ENCODE measurements around the gene EEF1A2. TPM values are rescaled to one million over a fixed set of nuclear protein-coding genes. Genes with fewer than 3 reads are reported as not detected.

Gene EEF1A2
- total and polyA plus RNA-seq, 7 experiments from 2014 or later: 0.08 to 1.5 (median 0.53) TPM; not detected in 2

- peaks cover 0 to 2% (median 0%) of the 10 kb centered on the region in 5 donors for H3K36me3 Mint-ChIP-seq
- ChIA-PET POLR2A (interaction anchor here (1.0 to 3.9 kb wide), 2 partner anchors 10 to 38 kb away, joined by 3 to 32 read pairs; partner anchors contain the start of gene PPDPF), CTCF (no interaction called here)
- no peak overlapping the region for H3K4me3 Mint-ChIP-seq
- intact Hi-C loops (cut with micrococcal nuclease): loop anchor here in 1 of 2 donors (10.0 kb wide), 1 partner anchor 535 kb away; the partner anchor contains the start of gene TCEA2
- H3K27me3 ChIP-seq (ENCODE audit: control insufficient read depth in 2 of 2, insufficient read depth in 2 of 2, low read length in 2 of 2): no peaks in the 10 kb centered on the region
- DNase-seq (no peak), ATAC-seq (no peak)
- no peak overlapping the region for H3K27ac ChIP-seq (ENCODE audit: low read depth, low read length)
- H3K9me3 Mint-ChIP-seq: peaks cover 0 to 2% (median 0%) of the 10 kb centered on the region in 11 donors
- peaks cover 0 to 6% (median 4%) of the 10 kb centered on the region in 7 donors for H3K4me1 Mint-ChIP-seq
- no peaks in the 10 kb centered on the region for H3K4me1 ChIP-seq (ENCODE audit: control insufficient read depth in 2 of 2, insufficient read depth in 2 of 2, low read length in 2 of 2)
- no peak overlapping the region for H3K4me3 ChIP-seq (ENCODE audit: low read length)
- no peaks in the 10 kb centered on the region for H3K9me3 ChIP-seq (ENCODE audit: control insufficient read depth in 2 of 3, low read length in 3 of 3)
- no peaks in the 10 kb centered on the region for H3K36me3 ChIP-seq (ENCODE audit: control insufficient read depth in 2 of 3, insufficient read depth in 3 of 3, low read length in 3 of 3)
- H3K27me3 Mint-ChIP-seq: no peaks in the 10 kb centered on the region
- no peak overlapping the region for H3K27ac Mint-ChIP-seq
Observed at GRCh38 chr20:63529861-63530787, 31.2 kb upstream of the EEF1A2 start.

DNA sequence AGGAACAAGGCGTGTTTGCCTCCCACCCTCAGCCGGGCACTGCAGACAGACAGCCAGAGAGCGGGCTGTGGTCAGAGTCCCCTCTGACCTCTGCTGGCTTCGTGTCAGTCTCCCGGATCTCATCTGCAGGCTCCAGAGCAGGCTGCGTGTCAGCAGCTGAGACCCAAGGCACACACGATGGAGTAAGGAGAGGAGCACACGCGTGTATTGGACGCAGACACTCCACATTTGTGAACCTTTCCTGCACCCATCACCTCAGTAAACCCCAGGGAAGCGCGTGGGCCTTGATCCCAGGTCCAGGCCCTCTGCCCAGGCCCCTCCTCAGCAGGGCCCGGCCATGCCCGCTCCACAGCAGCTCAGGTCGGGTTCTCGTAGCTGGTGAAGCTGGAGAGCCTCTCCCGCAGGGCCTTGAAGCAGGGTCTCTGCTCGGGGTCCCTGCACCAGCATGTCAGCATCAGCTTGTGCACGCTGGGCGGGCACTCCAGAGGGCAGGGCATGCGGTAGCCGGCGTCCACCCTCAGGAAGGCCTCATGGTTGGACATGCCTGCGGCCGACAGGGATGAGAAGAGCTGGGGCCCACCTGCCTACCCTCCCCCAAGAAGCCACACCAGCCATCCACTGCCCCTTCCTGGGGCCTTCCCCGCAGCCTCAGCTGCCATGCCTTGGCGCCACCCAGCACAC, 30.4 kb upstream of the EEF1A2 start:
- H3K36me3 Mint-ChIP-seq: peaks cover 0 to 3% (median 0%) of the 10 kb centered on the region in 5 donors
- peak overlapping the region in 3 of 9 donors; percentile 59 to 76 (median 62) for H3K27ac Mint-ChIP-seq
- peak overlapping the region in 1 of 10 donors; percentile 42 for H3K4me3 Mint-ChIP-seq
- no peaks in the 10 kb centered on the region for H3K4me1 ChIP-seq (ENCODE audit: control insufficient read depth in 2 of 2, insufficient read depth in 2 of 2, low read length in 2 of 2)
- no peak overlapping the region for H3K27ac ChIP-seq (ENCODE audit: low read depth, low read length)
- H3K4me1 Mint-ChIP-seq: peaks cover 0 to 6% (median 4%) of the 10 kb centered on the region in 7 donors
- H3K4me3 ChIP-seq (ENCODE audit: low read length): no peak overlapping the region
- CTCF ChIA-PET: no interaction called here
- POLR2A ChIA-PET: interaction anchor here (0.7 to 3.9 kb wide), 3 partner anchors 10 to 38 kb away, joined by 3 to 32 read pairs (median 4); partner anchors contain the start of gene PPDPF
- peaks cover 0 to 2% (median 0%) of the 10 kb centered on the region in 11 donors for H3K9me3 Mint-ChIP-seq
- H3K36me3 ChIP-seq (ENCODE audit: control insufficient read depth in 2 of 3, insufficient read depth in 3 of 3, low read length in 3 of 3): no peaks in the 10 kb centered on the region
- intact Hi-C loops (cut with micrococcal nuclease): no loop called here
- H3K9me3 ChIP-seq (ENCODE audit: control insufficient read depth in 2 of 3, low read length in 3 of 3): no peaks in the 10 kb centered on the region
- H3K27me3 Mint-ChIP-seq: no peaks in the 10 kb centered on the region
- H3K27me3 ChIP-seq (ENCODE audit: control insufficient read depth in 2 of 2, insufficient read depth in 2 of 2, low read length in 2 of 2): no peaks in the 10 kb centered on the region
- DNase-seq: no peak
- ATAC-seq: no peak

DNA sequence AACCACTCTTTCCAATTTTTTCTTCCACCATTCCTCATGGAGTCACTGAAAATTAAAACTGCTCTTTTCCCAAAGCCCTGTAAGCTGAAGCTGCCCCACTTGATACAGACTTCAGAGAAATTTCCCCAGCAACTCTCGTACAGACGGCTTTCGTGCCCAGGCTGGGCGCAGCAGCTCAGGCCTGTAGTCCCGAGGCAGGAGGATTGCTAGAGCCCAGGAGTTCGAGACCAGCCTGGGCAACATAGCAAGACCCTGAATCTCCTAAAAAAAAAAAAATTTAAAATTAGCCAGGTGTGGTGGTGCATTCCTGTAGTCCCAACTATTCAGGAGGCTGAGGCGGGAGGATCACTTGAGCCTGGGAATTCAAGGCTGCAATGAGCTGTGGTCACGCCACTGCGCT, 28.3 kb upstream of the EEF1A2 start:
- intact Hi-C loops (cut with micrococcal nuclease): no loop called here
- Histone ChIP-seq H3K4me1 (ENCODE audit: control insufficient read depth in 2 of 2, insufficient read depth in 2 of 2, low read length in 2 of 2) (peaks cover 4 to 6% of the 10 kb centered on the region in 2 donors), H3K36me3 (ENCODE audit: control insufficient read depth in 2 of 3, insufficient read depth in 3 of 3, low read length in 3 of 3) (peaks cover 0 to 15% (median 5%) of the 10 kb centered on the region in 3 experiments), H3K27me3 (ENCODE audit: control insufficient read depth in 2 of 2, insufficient read depth in 2 of 2, low read length in 2 of 2) (no peaks in the 10 kb centered on the region), H3K27ac (ENCODE audit: low read depth, low read length) (no peak overlapping the region), H3K4me3 (ENCODE audit: low read length) (no peak overlapping the region), H3K9me3 (ENCODE audit: control insufficient read depth in 2 of 3, low read length in 3 of 3) (peaks cover 0 to 9% (median 0%) of the 10 kb centered on the region in 3 experiments)
- H3K4me1 Mint-ChIP-seq: peaks cover 4 to 17% (median 7%) of the 10 kb centered on the region in 7 donors
- peaks cover 0 to 20% (median 9%) of the 10 kb centered on the region in 5 donors for H3K36me3 Mint-ChIP-seq
- peak overlapping the region in 4 of 9 donors; percentile 44 to 77 (median 52) for H3K27ac Mint-ChIP-seq
- ATAC-seq: no peak
- peaks cover 0 to 10% (median 2%) of the 10 kb centered on the region in 11 donors for H3K9me3 Mint-ChIP-seq
- ChIA-PET POLR2A (interaction anchor here (0.7 to 1.4 kb wide), 2 partner anchors 10 to 471 kb away, joined by 3 to 8 read pairs; partner anchors contain the start of gene PTK6), CTCF (no interaction called here)
- H3K27me3 Mint-ChIP-seq: no peaks in the 10 kb centered on the region
- peak in 1 of 9 donors; percentile 16 for DNase-seq
- H3K4me3 Mint-ChIP-seq: peak overlapping the region in 1 of 10 donors; percentile 16

- H3K27ac ChIP-seq (ENCODE audit: low read depth, low read length): no peak overlapping the region
- H3K27me3 Mint-ChIP-seq: no peaks in the 10 kb centered on the region
- peaks cover 0 to 18% (median 8%) of the 10 kb centered on the region in 3 experiments for H3K36me3 ChIP-seq (ENCODE audit: control insufficient read depth in 2 of 3, insufficient read depth in 3 of 3, low read length in 3 of 3)
- no peak overlapping the region for H3K4me3 ChIP-seq (ENCODE audit: low read length)
- H3K9me3 ChIP-seq (ENCODE audit: control insufficient read depth in 2 of 3, low read length in 3 of 3): peaks cover 0 to 9% (median 0%) of the 10 kb centered on the region in 3 experiments
- no peaks in the 10 kb centered on the region for H3K27me3 ChIP-seq (ENCODE audit: control insufficient read depth in 2 of 2, insufficient read depth in 2 of 2, low read length in 2 of 2)
- peaks cover 11 to 14% of the 10 kb centered on the region in 2 donors for H3K4me1 ChIP-seq (ENCODE audit: control insufficient read depth in 2 of 2, insufficient read depth in 2 of 2, low read length in 2 of 2)
- CTCF ChIA-PET: interaction anchor here (0.7 kb wide), 1 partner anchor 531 kb away, joined by 3 read pairs; no protein-coding TSS in a partner anchor
- H3K4me3 Mint-ChIP-seq: no peak overlapping the region
- ATAC-seq (no peak), DNase-seq (peak in 1 of 9 donors; percentile 24)
- intact Hi-C loops (cut with micrococcal nuclease): no loop called here
- no peak overlapping the region for H3K27ac Mint-ChIP-seq
- H3K4me1 Mint-ChIP-seq: peaks cover 0 to 18% (median 6%) of the 10 kb centered on the region in 7 donors
- peaks cover 0 to 10% (median 1%) of the 10 kb centered on the region in 11 donors for H3K9me3 Mint-ChIP-seq
- H3K36me3 Mint-ChIP-seq: peaks cover 0 to 25% (median 9%) of the 10 kb centered on the region in 5 donors
- POLR2A ChIA-PET: interaction anchor here (0.6 kb wide), 1 partner anchor 246 kb away, joined by 5 read pairs; no protein-coding TSS in a partner anchor
Observed at GRCh38 chr20:63525971-63526370, 27.1 kb upstream of the EEF1A2 start.

DNA sequence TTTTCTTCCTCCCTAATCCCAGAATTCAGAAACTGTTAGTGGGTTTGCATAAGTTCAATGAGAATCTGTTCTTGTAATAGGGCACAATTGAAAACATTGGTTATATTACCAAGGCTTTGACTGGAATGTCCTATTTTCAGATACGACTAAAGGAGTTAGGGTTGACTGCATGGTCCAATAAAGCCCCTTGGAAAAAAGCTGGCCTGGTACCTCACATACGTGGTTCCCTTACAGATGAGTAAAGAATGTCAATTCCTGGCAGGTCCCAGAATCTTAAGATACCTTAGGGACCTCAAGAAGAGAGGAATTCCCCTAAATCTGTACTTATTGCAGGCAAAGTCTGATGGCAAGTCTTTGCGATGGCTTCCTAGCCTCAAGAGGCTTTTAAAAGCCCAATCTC, 26.3 kb upstream of the EEF1A2 start:
- no peak overlapping the region for H3K27ac ChIP-seq (ENCODE audit: low read depth, low read length)
- no peak for ATAC-seq
- Mint-ChIP-seq H3K36me3 (peaks cover 0 to 25% (median 9%) of the 10 kb centered on the region in 5 donors), H3K4me1 (peaks cover 0 to 18% (median 6%) of the 10 kb centered on the region in 7 donors), H3K27me3 (no peaks in the 10 kb centered on the region), H3K27ac (peak overlapping the region in 3 of 9 donors; percentile 48 to 64 (median 57)), H3K4me3 (peak overlapping the region in 5 of 10 donors; percentile 3 to 64 (median 17)), H3K9me3 (peaks cover 0 to 10% (median 1%) of the 10 kb centered on the region in 11 donors)
- H3K4me3 ChIP-seq (ENCODE audit: low read length): no peak overlapping the region
- intact Hi-C loops (cut with micrococcal nuclease): no loop called here
- no peaks in the 10 kb centered on the region for H3K27me3 ChIP-seq (ENCODE audit: control insufficient read depth in 2 of 2, insufficient read depth in 2 of 2, low read length in 2 of 2)
- H3K36me3 ChIP-seq (ENCODE audit: control insufficient read depth in 2 of 3, insufficient read depth in 3 of 3, low read length in 3 of 3): peaks cover 0 to 18% (median 8%) of the 10 kb centered on the region in 3 experiments
- H3K4me1 ChIP-seq (ENCODE audit: control insufficient read depth in 2 of 2, insufficient read depth in 2 of 2, low read length in 2 of 2): peaks cover 11 to 14% of the 10 kb centered on the region in 2 donors
- ChIA-PET POLR2A (interaction anchor here (5.5 kb wide), 1 partner anchor 12 kb away, joined by 89 read pairs; the partner anchor contains the start of gene PTK6), CTCF (interaction anchor here (0.7 to 0.8 kb wide), 2 partner anchors 532 to 873 kb away, joined by 3 to 4 read pairs; no protein-coding TSS in a partner anchor)
- peak in 1 of 9 donors; percentile 21 for DNase-seq
- peaks cover 0 to 9% (median 0%) of the 10 kb centered on the region in 3 experiments for H3K9me3 ChIP-seq (ENCODE audit: control insufficient read depth in 2 of 3, low read length in 3 of 3)
